Gastroesophageal sphincter (tissue), 4 donors: Measurements from ENCODE around the gene ARHGEF11. TPM values are rescaled to one million over a fixed set of nuclear protein-coding genes. Genes with fewer than 3 reads are reported as not detected.

ENCODE experiments used
- ATAC-seq: fragments of 150-250 bp; one replicate; pipeline ENCODE4 v1.9.1; 2016; ENCODE audit warnings: mild to moderate bottlenecking, moderate library complexity
- H3K27ac ChIP-seq, 4 donors: fragments of 200-600 bp; sonication (generic) in 3 of 4; 1 replicate in 3 of 4; 2 replicates in 1 of 4; pipeline ENCODE4 v1.5.1; 2016 to 2019
- H3K27me3 ChIP-seq: fragments of 200-600 bp; sonication (generic); one replicate; pipeline ENCODE4 v1.5.1; 2019
- H3K36me3 ChIP-seq, 2 donors: fragments of 200-600 bp; sonication (generic); one replicate each; pipeline ENCODE4 v1.5.1; 2019; ENCODE audit warnings: control low read depth in 1 of 2
- H3K4me1 ChIP-seq, 3 donors: fragments of 200-600 bp; sonication (generic); 1 replicate in 2 of 3; 2 replicates in 1 of 3; pipeline ENCODE4 v1.5.1; 2016 to 2019; ENCODE audit warnings: control low read depth in 2 of 3
- H3K4me3 ChIP-seq, 2 donors: fragments of 200-600 bp; sonication (generic); one replicate each; pipeline ENCODE4 v1.5.1; 2019; ENCODE audit warnings: mild to moderate bottlenecking in 1 of 2, moderate library complexity in 1 of 2
- H3K9me3 ChIP-seq, 3 donors: fragments of 200-600 bp; sonication (generic); one replicate each; pipeline ENCODE4 v1.5.1; 2017 to 2019; ENCODE audit warnings: control low read depth in 2 of 3
- CTCF ChIP-seq, 4 experiments: fragments of 200-600 bp in 2 of 4; fragments of 450-650 bp in 2 of 4; sonication (generic) in 1 of 4; IDR thresholded peaks; one replicate each; pipeline ENCODE4 v1.5.1; 2017 to 2019; ENCODE audit warnings: antibody characterized with exemption in 4 of 4, mild to moderate bottlenecking in 2 of 4, moderate library complexity in 2 of 4
- EP300 ChIP-seq: sonication (generic); formaldehyde crosslinking; IDR thresholded peaks from one replicate; pipeline ENCODE4 v1.6.1; 2017; ENCODE audit warnings: antibody characterized with exemption, mild to moderate bottlenecking
- POLR2A ChIP-seq, 2 donors: fragments of 450-650 bp; IDR thresholded peaks; one replicate each; pipeline ENCODE4 v1.6.1; 2017; ENCODE audit warnings: antibody characterized with exemption in 2 of 2, mild to moderate bottlenecking in 2 of 2, moderate library complexity in 1 of 2
- POLR2AphosphoS5 ChIP-seq: sonication (generic); formaldehyde crosslinking; IDR thresholded peaks from one replicate; pipeline ENCODE4 v1.6.1; 2017; ENCODE audit warnings: antibody characterized with exemption
- WGBS, 2 donors: methylation state at CpG; one replicate each; pipeline ENCODE4 v1.1.5; 2018; ENCODE audit warnings: low coverage in 1 of 2; 5-methylcytosine and 5-hydroxymethylcytosine counted together
- total RNA-seq, 4 donors: library from RNA; depleted of rRNA; stranded (reverse); fragments of >200 nt; gene quantifications; one replicate each; pipeline ENCODE4 v1.1.0, GENCODE V29; 2016

The ARHGEF11 gene
- total RNA-seq, 4 donors from 2014 or later: 28.5 to 51.7 (median 37.3) TPM

GRCh38 chr1:157033357-157033876 is 12.1 kb downstream of the ARHGEF11 start:
- WGBS, 2 donors: 60 to 61% methylated on average over 3 of the region's 3 CpGs

GRCh38 chr1:157032303-157032702 is 13.2 kb downstream of the ARHGEF11 start:
- TF ChIP-seq CTCF (IDR thresholded peaks at IDR 0.05): no peak
- no peak for TF ChIP-seq EP300
- no peak for TF ChIP-seq POLR2AphosphoS5
- TF ChIP-seq POLR2A (IDR thresholded peaks at IDR 0.05): no peak
- ATAC-seq: no peak
- Histone ChIP-seq H3K4me1 (peaks cover 0 to 16% (median 0%) of the 10 kb centered on the region in 3 donors), H3K36me3 (peaks cover 0 to 7% of the 10 kb centered on the region in 2 donors), H3K4me3 (no peak overlapping the region), H3K27ac (no peak overlapping the region), H3K27me3 (no peaks in the 10 kb centered on the region), H3K9me3 (no peaks in the 10 kb centered on the region)
- 72 to 78% methylated on average over 3 of the region's 3 CpGs for WGBS, 2 donors

More at GRCh38 chr1:157033357-157033876, 12.1 kb downstream of the ARHGEF11 start:
- TF ChIP-seq CTCF (IDR thresholded peaks at IDR 0.05) (no peak), POLR2A (IDR thresholded peaks at IDR 0.05) (no peak), POLR2AphosphoS5 (no peak), EP300 (no peak)
- no peak overlapping the region for H3K4me3 ChIP-seq
- H3K27ac ChIP-seq: no peak overlapping the region
- H3K9me3 ChIP-seq: no peaks in the 10 kb centered on the region
- no peak for ATAC-seq
- H3K36me3 ChIP-seq: peaks cover 0 to 7% of the 10 kb centered on the region in 2 donors
- no peaks in the 10 kb centered on the region for H3K27me3 ChIP-seq
- peaks cover 0 to 16% (median 0%) of the 10 kb centered on the region in 3 donors for H3K4me1 ChIP-seq

- Histone ChIP-seq H3K36me3 (peaks cover 0 to 7% of the 10 kb centered on the region in 2 donors), H3K27me3 (no peaks in the 10 kb centered on the region), H3K4me3 (no peak overlapping the region), H3K27ac (no peak overlapping the region), H3K9me3 (no peaks in the 10 kb centered on the region), H3K4me1 (peaks cover 6 to 32% (median 7%) of the 10 kb centered on the region in 3 donors)
- no peak for ATAC-seq
- TF ChIP-seq EP300 (no peak), POLR2A (IDR thresholded peaks at IDR 0.05) (no peak), CTCF (IDR thresholded peaks at IDR 0.05) (no peak), POLR2AphosphoS5 (no peak)
- WGBS, 2 donors: 100% methylated on average over 1 to 2 of the region's 2 CpGs
Measured at GRCh38 chr1:157030728-157031127, 14.8 kb downstream of the ARHGEF11 start.

- ATAC-seq: no peak
- no peaks in the 10 kb centered on the region for H3K27me3 ChIP-seq
- WGBS, 2 donors: 86 to 99% methylated on average over 4 of the region's 4 CpGs
Measured at GRCh38 chr1:157028674-157029073, 16.9 kb downstream of the ARHGEF11 start.

More at GRCh38 chr1:157028674-157029073, 16.9 kb downstream of the ARHGEF11 start:
- no peak overlapping the region for H3K27ac ChIP-seq
- TF ChIP-seq CTCF (IDR thresholded peaks at IDR 0.05): no peak
- no peak for TF ChIP-seq EP300
- no peak overlapping the region for H3K4me3 ChIP-seq
- peaks cover 6 to 33% (median 7%) of the 10 kb centered on the region in 3 donors for H3K4me1 ChIP-seq
- peaks cover 0 to 7% of the 10 kb centered on the region in 2 donors for H3K36me3 ChIP-seq
- H3K9me3 ChIP-seq: no peaks in the 10 kb centered on the region
